SK-N-SH treated with all-trans-retinoic acid at 6 μM for 48 hours (cell line): ENCODE results near the gene PEMT.

ENCODE experiments used
- CSDC2 ChIP-seq: fragments of 250-450 bp; sonication (Bioruptor Pico); IDR thresholded peaks from 2 replicates; pipeline ENCODE4 v1.5.0; 2020; ENCODE audit warnings: mild to moderate bottlenecking, moderate library complexity
- PATZ1 ChIP-seq: fragments of 250-450 bp; sonication (Bioruptor Pico); IDR thresholded peaks from 2 replicates; pipeline ENCODE4 v1.8.0; 2020; ENCODE audit warnings: mild to moderate bottlenecking, moderate library complexity, borderline replicate concordance
- SNAI2 ChIP-seq: fragments of 250-450 bp; sonication (Bioruptor Pico); IDR thresholded peaks from 2 replicates; pipeline ENCODE4 v1.5.0; 2020; ENCODE audit warnings: mild to moderate bottlenecking, moderate library complexity
- ZFP30 ChIP-seq: fragments of 450-650 bp; formaldehyde crosslinking; IDR thresholded peaks from 2 replicates; pipeline ENCODE4 v1.5.0; 2022; ENCODE audit warnings: mild to moderate bottlenecking, moderate library complexity
- ZNF565 ChIP-seq: fragments of 450-650 bp; formaldehyde crosslinking; conservative IDR thresholded peaks from 2 replicates; pipeline ENCODE4 v1.5.0; 2020; ENCODE audit warnings: low read depth, mild to moderate bottlenecking, moderate library complexity
- TF ChIP-seq, protein P1 (sequence below): fragments of 250-450 bp; sonication (Bioruptor Pico); IDR thresholded peaks from 2 replicates; pipeline ENCODE4 v1.5.0; 2020; ENCODE audit warnings: mild to moderate bottlenecking, moderate library complexity

GRCh38 chr17:17536702-17537101, 54.8 kb downstream of the PEMT start:
- no peak for TF ChIP-seq CSDC2 (CRISPR knock-in tag)
- TF ChIP-seq ZFP30 (CRISPR knock-in tag) = no peak
- TF ChIP-seq, protein P1, sequence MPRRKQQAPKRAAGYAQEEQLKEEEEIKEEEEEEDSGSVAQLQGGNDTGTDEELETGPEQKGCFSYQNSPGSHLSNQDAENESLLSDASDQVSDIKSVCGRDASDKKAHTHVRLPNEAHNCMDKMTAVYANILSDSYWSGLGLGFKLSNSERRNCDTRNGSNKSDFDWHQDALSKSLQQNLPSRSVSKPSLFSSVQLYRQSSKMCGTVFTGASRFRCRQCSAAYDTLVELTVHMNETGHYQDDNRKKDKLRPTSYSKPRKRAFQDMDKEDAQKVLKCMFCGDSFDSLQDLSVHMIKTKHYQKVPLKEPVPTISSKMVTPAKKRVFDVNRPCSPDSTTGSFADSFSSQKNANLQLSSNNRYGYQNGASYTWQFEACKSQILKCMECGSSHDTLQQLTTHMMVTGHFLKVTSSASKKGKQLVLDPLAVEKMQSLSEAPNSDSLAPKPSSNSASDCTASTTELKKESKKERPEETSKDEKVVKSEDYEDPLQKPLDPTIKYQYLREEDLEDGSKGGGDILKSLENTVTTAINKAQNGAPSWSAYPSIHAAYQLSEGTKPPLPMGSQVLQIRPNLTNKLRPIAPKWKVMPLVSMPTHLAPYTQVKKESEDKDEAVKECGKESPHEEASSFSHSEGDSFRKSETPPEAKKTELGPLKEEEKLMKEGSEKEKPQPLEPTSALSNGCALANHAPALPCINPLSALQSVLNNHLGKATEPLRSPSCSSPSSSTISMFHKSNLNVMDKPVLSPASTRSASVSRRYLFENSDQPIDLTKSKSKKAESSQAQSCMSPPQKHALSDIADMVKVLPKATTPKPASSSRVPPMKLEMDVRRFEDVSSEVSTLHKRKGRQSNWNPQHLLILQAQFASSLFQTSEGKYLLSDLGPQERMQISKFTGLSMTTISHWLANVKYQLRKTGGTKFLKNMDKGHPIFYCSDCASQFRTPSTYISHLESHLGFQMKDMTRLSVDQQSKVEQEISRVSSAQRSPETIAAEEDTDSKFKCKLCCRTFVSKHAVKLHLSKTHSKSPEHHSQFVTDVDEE (CRISPR knock-in tag) = no peak
- no peak for TF ChIP-seq ZNF565
- no peak for TF ChIP-seq SNAI2 (CRISPR knock-in tag)
- no peak for TF ChIP-seq PATZ1 (CRISPR knock-in tag)
